ENCODE results near the gene PREX1.

Gene PREX1

GRCh38 chr20:48626938-48627736, 200.7 kb downstream of the PREX1 start:
- no peak for DNase-seq (ENCODE audit: low read depth in 1 of 2, low spot score in 1 of 2)

GRCh38 chr20:48626226-48626937, 201.4 kb downstream of the PREX1 start:
- no peak for DNase-seq (ENCODE audit: low read depth in 1 of 2, low spot score in 1 of 2)

- DNase-seq (ENCODE audit: low read depth in 1 of 2, low spot score in 1 of 2) = no peak
Observed at GRCh38 chr20:48625136-48625900, 202.5 kb downstream of the PREX1 start.

GRCh38 chr20:48624315-48625020, 203.3 kb downstream of the PREX1 start:
- no peak for DNase-seq (ENCODE audit: low read depth in 1 of 2, low spot score in 1 of 2)

- no peak for DNase-seq (ENCODE audit: low read depth in 1 of 2, low spot score in 1 of 2)
Observed at GRCh38 chr20:48623906-48624265, 203.9 kb downstream of the PREX1 start.

- DNase-seq (ENCODE audit: low read depth in 1 of 2, low spot score in 1 of 2) = no peak
Observed at GRCh38 chr20:48623176-48623905, 204.5 kb downstream of the PREX1 start.

- no peak for DNase-seq (ENCODE audit: low read depth in 1 of 2, low spot score in 1 of 2)
Observed at GRCh38 chr20:48622421-48622820, 205.4 kb downstream of the PREX1 start.

GRCh38 chr20:48621376-48622078, 206.3 kb downstream of the PREX1 start:
- no peak for DNase-seq (ENCODE audit: low read depth in 1 of 2, low spot score in 1 of 2)

- peak; percentile 52 to 61 for DNase-seq (ENCODE audit: low read depth in 1 of 2, low spot score in 1 of 2)
Observed at GRCh38 chr20:48620507-48621375, 207.1 kb downstream of the PREX1 start.

- DNase-seq (ENCODE audit: low read depth in 1 of 2, low spot score in 1 of 2) = no peak
Observed at GRCh38 chr20:48620154-48620506, 207.7 kb downstream of the PREX1 start.

GRCh38 chr20:48619126-48620101, 208.4 kb downstream of the PREX1 start:
- no peak for DNase-seq (ENCODE audit: low read depth in 1 of 2, low spot score in 1 of 2)

- no peak for DNase-seq (ENCODE audit: low read depth in 1 of 2, low spot score in 1 of 2)
Observed at GRCh38 chr20:48618631-48619030, 209.2 kb downstream of the PREX1 start.

GRCh38 chr20:48618052-48618451, 209.7 kb downstream of the PREX1 start:
- DNase-seq (ENCODE audit: low read depth in 1 of 2, low spot score in 1 of 2) = no peak

GRCh38 chr20:48617481-48617880, 210.3 kb downstream of the PREX1 start:
- no peak for DNase-seq (ENCODE audit: low read depth in 1 of 2, low spot score in 1 of 2)

- no peak for DNase-seq (ENCODE audit: low read depth in 1 of 2, low spot score in 1 of 2)
Observed at GRCh38 chr20:48616481-48616880, 211.3 kb downstream of the PREX1 start.

- no peak for DNase-seq (ENCODE audit: low read depth in 1 of 2, low spot score in 1 of 2)
Observed at GRCh38 chr20:48615871-48616270, 211.9 kb downstream of the PREX1 start.

- DNase-seq (ENCODE audit: low read depth in 1 of 2, low spot score in 1 of 2) = no peak
Observed at GRCh38 chr20:48614593-48615274, 213.1 kb downstream of the PREX1 start.
